H1 (cell line): ENCODE data around the gene SLC22A31. TPM values are rescaled to one million over a fixed set of nuclear protein-coding genes. Genes with fewer than 3 reads are reported as not detected.

Source experiments
- ASH2L ChIP-seq: fragments of 200-600, 300-600 bp; sonication (generic); IDR thresholded peaks from one replicate; pipeline ENCODE4 v1.7.1; 2017; ENCODE audit warnings: low read length
- CHD7 ChIP-seq: fragments of 300-600 bp; sonication (generic); IDR thresholded peaks from 2 replicates; pipeline ENCODE4 v1.7.1; 2012; ENCODE audit warnings: low read length, moderate library complexity, mild to moderate bottlenecking, inconsistent platforms; ENCODE audit not compliant: insufficient replicate concordance
- E2F6 ChIP-seq: IDR thresholded peaks from 2 replicates; pipeline ENCODE4 v1.6.1; 2012; ENCODE audit warnings: inconsistent platforms
- KDM4A ChIP-seq: IDR thresholded peaks from one replicate; pipeline ENCODE4 v1.7.1; 2012; ENCODE audit warnings: low read depth, mild to moderate bottlenecking, moderate library complexity, low read length, inconsistent platforms; ENCODE audit not compliant: severe bottlenecking
- KDM5A ChIP-seq: fragments of 200-600 bp; IDR thresholded peaks from 2 replicates; pipeline ENCODE4 v1.7.1; 2012; ENCODE audit warnings: mild to moderate bottlenecking, low read length, inconsistent platforms, mixed read lengths
- POU5F1 ChIP-seq: IDR thresholded peaks from 2 replicates; pipeline ENCODE4 v1.6.1; 2011; ENCODE audit warnings: low read depth, mild to moderate bottlenecking, low read length, moderate library complexity
- RBBP5 ChIP-seq: IDR thresholded peaks from 2 replicates; pipeline ENCODE4 v1.7.1; 2012; ENCODE audit warnings: low read depth, mild to moderate bottlenecking, inconsistent platforms, low read length, moderate library complexity, borderline replicate concordance
- RXRA ChIP-seq: IDR thresholded peaks from 2 replicates; pipeline ENCODE4 v1.6.1; 2011; ENCODE audit warnings: low read depth, mild to moderate bottlenecking, low read length, moderate library complexity; ENCODE audit not compliant: insufficient read depth
- polyA plus RNA-seq, 7 experiments: library from polyadenylated mRNA; depleted of rRNA in 3 of 7; stranded (reverse) in 5 of 7; unstranded in 2 of 7; fragments of >200 nt in 5 of 7; fragments of 200-250 nt in 2 of 7; gene quantifications; 1 replicate in 5 of 7; 2 replicates in 1 of 7; 4 replicates in 1 of 7; pipeline versions ENCODE4 v1.2.1 to v1.2.3, GENCODE V29; 2011 to 2013; ENCODE audit warnings: missing spikeins in 2 of 7, mixed read lengths in 2 of 7
- total RNA-seq: library from RNA; stranded (reverse); fragmentation: NEBNext Ultra II Directional; extraction: Animal tissue kit (Norgen Biotek cat#: 25700); gene quantifications from 2 replicates; pipeline ENCODE4 v1.2.1, GENCODE V29; 2021

The SLC22A31 gene
- total and polyA plus RNA-seq, 2 of the 8 experiments (the other 6 are each of a cell fraction or from before 2014, with no cell fraction given) = 7.7 to 10.6 TPM

- TF ChIP-seq RBBP5 (no peak), KDM4A (no peak), CHD7 (no peak), E2F6 (no peak), ASH2L (no peak), POU5F1 (no peak), KDM5A (no peak), RXRA (no peak)
- TF ChIP-seq, all 59 proteins: peak for 0
These were observed 1.7 kb downstream of the SLC22A31 start (continued) for GRCh38 chr16:89198417-89199240.
